Panc1 (cell line): ENCODE measurements around the gene LYRM1. TPM values are rescaled to one million over a fixed set of nuclear protein-coding genes. Genes with fewer than 3 reads are reported as not detected.

Source experiments
- ATAC-seq: fragments of 200-7000 bp; cut with Tn5 transposase; 2 replicates; pipeline ENCODE4 v1.9.1; 2020; ENCODE audit warnings: mild to moderate bottlenecking, moderate library complexity
- BruUV-seq: library from RNA; stranded (reverse); fragments of 400-500 nt; replicated peaks from 2 replicates; lab custom pipeline; 2021; lab: Mats Ljungman, UMichigan
- CTCF ChIA-PET: fragments of 300-600 bp; sonication (Branson Sonifier 250); formaldehyde crosslinking; loops from one replicate; lab custom pipeline; 2022; ENCODE audit warnings: antibody characterized with exemption; lab: Charles Lee
- POLR2A ChIA-PET: fragments of 300-600 bp; sonication (Branson Sonifier 250); formaldehyde crosslinking; loops from one replicate; lab custom pipeline; 2022; ENCODE audit warnings: antibody characterized with exemption; lab: Charles Lee
- DNase-seq: peaks from one replicate; pipeline ENCODE4 v3.0.0-alpha.2; 2010; ENCODE audit warnings: low read depth, low spot score
- H3K27ac ChIP-seq: 2 replicates; pipeline ENCODE4 v1.5.1; 2011; ENCODE audit warnings: mild to moderate bottlenecking, low read length, inconsistent platforms
- H3K27me3 ChIP-seq: fragments of 200-500 bp; sonication (Bioruptor generic); 2 replicates; pipeline ENCODE4 v1.6.0; 2014; ENCODE audit warnings: low read length, inconsistent platforms; ENCODE audit not compliant: control insufficient read depth, insufficient read depth
- H3K36me3 ChIP-seq: fragments of 200-500 bp; sonication (Bioruptor generic); 2 replicates; pipeline ENCODE4 v1.5.1; 2014; ENCODE audit warnings: inconsistent platforms, mild to moderate bottlenecking, low read length, moderate library complexity; ENCODE audit not compliant: control insufficient read depth, insufficient read depth
- H3K4me1 ChIP-seq: 2 replicates; pipeline ENCODE4 v1.5.1; 2011; ENCODE audit warnings: inconsistent platforms, mild to moderate bottlenecking, low read length, moderate library complexity; ENCODE audit not compliant: control insufficient read depth, insufficient read depth
- H3K4me3 ChIP-seq, 2 experiments: 2 replicates each; pipeline ENCODE4 v1.5.1; 2011 to 2012; ENCODE audit warnings: low read depth in 2 of 2, low read length in 2 of 2, mild to moderate bottlenecking in 2 of 2, inconsistent platforms in 1 of 2, moderate library complexity in 1 of 2
- H3K9me3 ChIP-seq: fragments of 200-500 bp; sonication (Bioruptor generic); 2 replicates; pipeline ENCODE4 v1.5.1; 2014; ENCODE audit warnings: low read depth, mild to moderate bottlenecking, inconsistent platforms, low read length, moderate library complexity; ENCODE audit not compliant: control insufficient read depth, insufficient read depth
- POLR2AphosphoS5 ChIP-seq: IDR thresholded peaks from 2 replicates; pipeline ENCODE4 v1.6.1; 2012; ENCODE audit warnings: mild to moderate bottlenecking, low read depth, low read length, moderate library complexity
- SIN3A ChIP-seq: IDR thresholded peaks from 2 replicates; pipeline ENCODE4 v1.6.1; 2012; ENCODE audit warnings: low read depth, mild to moderate bottlenecking, low read length, moderate library complexity, borderline replicate concordance; ENCODE audit not compliant: insufficient read depth
- TCF7L2 ChIP-seq: IDR thresholded peaks from 2 replicates; pipeline ENCODE4 v1.6.1; 2011; ENCODE audit warnings: mild to moderate bottlenecking, low read depth, low read length, inconsistent platforms
- in situ Hi-C: cut with HindIII; loops from 2 replicates; pipeline ENCODE4 v1.10.0; 2016; ENCODE audit warnings: low sequenced_read_pairs, low pct_unique_long_range_greater_than_20kb
- intact Hi-C: fragments of 100-400 bp; cut with micrococcal nuclease; formaldehyde crosslinking; loops from one replicate; pipeline ENCODE4 v1.10.0; 2022; ENCODE audit not compliant: unreplicated experiment
- total RNA-seq: library from RNA; stranded (reverse); gene quantifications from one replicate; pipeline ENCODE4 v1.2.1, GENCODE V29; 2021; ENCODE audit not compliant: unreplicated experiment
- TF ChIP-seq, protein P1 (sequence below): fragments of 450-650 bp; IDR thresholded peaks from 2 replicates; pipeline ENCODE4 v1.5.1; 2017; ENCODE audit warnings: mild to moderate bottlenecking
- TF ChIP-seq, protein P2 (sequence below), 2 experiments: IDR thresholded peaks; 2 replicates each; pipeline ENCODE4 v1.6.1; 2011 to 2012; ENCODE audit warnings: low read depth in 2 of 2, control low read depth in 1 of 2, low read length in 1 of 2, mild to moderate bottlenecking in 1 of 2, moderate library complexity in 1 of 2; ENCODE audit not compliant: insufficient read depth in 1 of 2

Gene LYRM1
- total RNA-seq, 1 experiment from 2014 or later: 30.7 TPM

- no TSS peak for BruUV-seq
- in situ Hi-C loops: no loop called here
- Histone ChIP-seq H3K4me3 (no peak overlapping the region), H3K27ac (no peak overlapping the region), H3K36me3 (no peaks in the 10 kb centered on the region), H3K27me3 (no peaks in the 10 kb centered on the region; the same call in 1 of the 2 replicates), H3K9me3 (no peaks in the 10 kb centered on the region), H3K4me1 (no peaks in the 10 kb centered on the region)
- POLR2A ChIA-PET: no interaction called here
- no peak for ATAC-seq
- TF ChIP-seq TCF7L2 (no peak), SIN3A (no peak), POLR2AphosphoS5 (no peak)
- TF ChIP-seq, protein P1, sequence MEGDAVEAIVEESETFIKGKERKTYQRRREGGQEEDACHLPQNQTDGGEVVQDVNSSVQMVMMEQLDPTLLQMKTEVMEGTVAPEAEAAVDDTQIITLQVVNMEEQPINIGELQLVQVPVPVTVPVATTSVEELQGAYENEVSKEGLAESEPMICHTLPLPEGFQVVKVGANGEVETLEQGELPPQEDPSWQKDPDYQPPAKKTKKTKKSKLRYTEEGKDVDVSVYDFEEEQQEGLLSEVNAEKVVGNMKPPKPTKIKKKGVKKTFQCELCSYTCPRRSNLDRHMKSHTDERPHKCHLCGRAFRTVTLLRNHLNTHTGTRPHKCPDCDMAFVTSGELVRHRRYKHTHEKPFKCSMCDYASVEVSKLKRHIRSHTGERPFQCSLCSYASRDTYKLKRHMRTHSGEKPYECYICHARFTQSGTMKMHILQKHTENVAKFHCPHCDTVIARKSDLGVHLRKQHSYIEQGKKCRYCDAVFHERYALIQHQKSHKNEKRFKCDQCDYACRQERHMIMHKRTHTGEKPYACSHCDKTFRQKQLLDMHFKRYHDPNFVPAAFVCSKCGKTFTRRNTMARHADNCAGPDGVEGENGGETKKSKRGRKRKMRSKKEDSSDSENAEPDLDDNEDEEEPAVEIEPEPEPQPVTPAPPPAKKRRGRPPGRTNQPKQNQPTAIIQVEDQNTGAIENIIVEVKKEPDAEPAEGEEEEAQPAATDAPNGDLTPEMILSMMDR: no peak
- TF ChIP-seq, protein P2, sequence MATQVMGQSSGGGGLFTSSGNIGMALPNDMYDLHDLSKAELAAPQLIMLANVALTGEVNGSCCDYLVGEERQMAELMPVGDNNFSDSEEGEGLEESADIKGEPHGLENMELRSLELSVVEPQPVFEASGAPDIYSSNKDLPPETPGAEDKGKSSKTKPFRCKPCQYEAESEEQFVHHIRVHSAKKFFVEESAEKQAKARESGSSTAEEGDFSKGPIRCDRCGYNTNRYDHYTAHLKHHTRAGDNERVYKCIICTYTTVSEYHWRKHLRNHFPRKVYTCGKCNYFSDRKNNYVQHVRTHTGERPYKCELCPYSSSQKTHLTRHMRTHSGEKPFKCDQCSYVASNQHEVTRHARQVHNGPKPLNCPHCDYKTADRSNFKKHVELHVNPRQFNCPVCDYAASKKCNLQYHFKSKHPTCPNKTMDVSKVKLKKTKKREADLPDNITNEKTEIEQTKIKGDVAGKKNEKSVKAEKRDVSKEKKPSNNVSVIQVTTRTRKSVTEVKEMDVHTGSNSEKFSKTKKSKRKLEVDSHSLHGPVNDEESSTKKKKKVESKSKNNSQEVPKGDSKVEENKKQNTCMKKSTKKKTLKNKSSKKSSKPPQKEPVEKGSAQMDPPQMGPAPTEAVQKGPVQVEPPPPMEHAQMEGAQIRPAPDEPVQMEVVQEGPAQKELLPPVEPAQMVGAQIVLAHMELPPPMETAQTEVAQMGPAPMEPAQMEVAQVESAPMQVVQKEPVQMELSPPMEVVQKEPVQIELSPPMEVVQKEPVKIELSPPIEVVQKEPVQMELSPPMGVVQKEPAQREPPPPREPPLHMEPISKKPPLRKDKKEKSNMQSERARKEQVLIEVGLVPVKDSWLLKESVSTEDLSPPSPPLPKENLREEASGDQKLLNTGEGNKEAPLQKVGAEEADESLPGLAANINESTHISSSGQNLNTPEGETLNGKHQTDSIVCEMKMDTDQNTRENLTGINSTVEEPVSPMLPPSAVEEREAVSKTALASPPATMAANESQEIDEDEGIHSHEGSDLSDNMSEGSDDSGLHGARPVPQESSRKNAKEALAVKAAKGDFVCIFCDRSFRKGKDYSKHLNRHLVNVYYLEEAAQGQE (IDR thresholded peaks at IDR 0.05; ENCODE audit: insufficient read depth in 1 of 2, low read depth in 2 of 2, low read length in 1 of 2): no peak
- CTCF ChIA-PET: no interaction called here
- intact Hi-C loops: no loop called here
- DNase-seq: no peak
Measured at GRCh38 chr16:20931066-20931600, 30.6 kb downstream of the LYRM1 start.

- ATAC-seq (no peak), DNase-seq (no peak)
- Histone ChIP-seq H3K4me1 (no peaks in the 10 kb centered on the region), H3K27ac (no peak overlapping the region), H3K36me3 (no peaks in the 10 kb centered on the region), H3K9me3 (no peaks in the 10 kb centered on the region), H3K4me3 (no peak overlapping the region), H3K27me3 (no peaks in the 10 kb centered on the region; the same call in 1 of the 2 replicates)
- in situ Hi-C loops (no loop called here), intact Hi-C loops (no loop called here)
- no TSS peak for BruUV-seq
- CTCF ChIA-PET: no interaction called here
- TF ChIP-seq SIN3A (no peak), TCF7L2 (no peak), POLR2AphosphoS5 (no peak)
- TF ChIP-seq, protein P2 (IDR thresholded peaks at IDR 0.05; ENCODE audit: insufficient read depth in 1 of 2, low read depth in 2 of 2, low read length in 1 of 2): no peak
- TF ChIP-seq, protein P1: no peak
- POLR2A ChIA-PET: no interaction called here
Measured at GRCh38 chr16:20933589-20933988, 33.0 kb downstream of the LYRM1 start.
